Thymus (tissue), 11 donors: ENCODE measurements around the gene CDK14. TPM values are rescaled to one million over a fixed set of nuclear protein-coding genes. Genes with fewer than 3 reads are reported as not detected.

Experiments
- DNase-seq, 9 donors: peaks; one replicate each; pipeline ENCODE4 v3.0.0-alpha.2; 2013; ENCODE audit warnings: low spot score in 9 of 9, low read depth in 6 of 9, missing footprints in 1 of 9
- H3K27ac ChIP-seq, 2 donors: one replicate each; pipeline ENCODE4 v1.5.1; 2013; ENCODE audit warnings: control low read depth in 1 of 2, low read depth in 1 of 2, low read length in 1 of 2, mild to moderate bottlenecking in 1 of 2, moderate library complexity in 1 of 2
- H3K27me3 ChIP-seq, 2 donors: one replicate each; pipeline ENCODE4 v1.5.1; 2013; ENCODE audit warnings: low read length in 1 of 2; ENCODE audit not compliant: control insufficient read depth in 2 of 2, insufficient read depth in 1 of 2
- H3K36me3 ChIP-seq, 2 donors: one replicate each; pipeline ENCODE4 v1.5.1; 2013; ENCODE audit warnings: low read length in 1 of 2, mild to moderate bottlenecking in 1 of 2, moderate library complexity in 1 of 2; ENCODE audit not compliant: control insufficient read depth in 2 of 2, insufficient read depth in 2 of 2
- H3K4me1 ChIP-seq, 2 donors: one replicate each; pipeline ENCODE4 v1.5.1; 2013; ENCODE audit warnings: low read length in 2 of 2; ENCODE audit not compliant: control insufficient read depth in 2 of 2, insufficient read depth in 2 of 2
- H3K4me3 ChIP-seq, 2 donors: one replicate each; pipeline ENCODE4 v1.5.1; 2013; ENCODE audit warnings: low read length in 2 of 2, control low read depth in 1 of 2, mild to moderate bottlenecking in 1 of 2
- H3K9me3 ChIP-seq, 2 donors: one replicate each; pipeline ENCODE4 v1.5.1; 2013; ENCODE audit warnings: low read length in 1 of 2, mild to moderate bottlenecking in 1 of 2; ENCODE audit not compliant: control insufficient read depth in 2 of 2, insufficient read depth in 1 of 2
- WGBS: extraction: QIAGEN DNeasy Blood & Tissue Kit; methylation state at CpG from one replicate; pipeline ENCODE4 v1.1.7; 2013; 5-methylcytosine and 5-hydroxymethylcytosine counted together
- polyA plus RNA-seq: library from polyadenylated mRNA; stranded (reverse); fragments of 200-250 nt; gene quantifications from one replicate; pipeline ENCODE4 v1.2.3, GENCODE V29; 2013
- total RNA-seq: library from RNA; stranded (reverse); fragments of 120-200 nt; gene quantifications from one replicate; pipeline ENCODE4 v1.2.4, GENCODE V29; 2013
- donor health status: healthy.

The CDK14 gene
- total and polyA plus RNA-seq, 2 donors: 7.6 to 9.0 TPM

DNA sequence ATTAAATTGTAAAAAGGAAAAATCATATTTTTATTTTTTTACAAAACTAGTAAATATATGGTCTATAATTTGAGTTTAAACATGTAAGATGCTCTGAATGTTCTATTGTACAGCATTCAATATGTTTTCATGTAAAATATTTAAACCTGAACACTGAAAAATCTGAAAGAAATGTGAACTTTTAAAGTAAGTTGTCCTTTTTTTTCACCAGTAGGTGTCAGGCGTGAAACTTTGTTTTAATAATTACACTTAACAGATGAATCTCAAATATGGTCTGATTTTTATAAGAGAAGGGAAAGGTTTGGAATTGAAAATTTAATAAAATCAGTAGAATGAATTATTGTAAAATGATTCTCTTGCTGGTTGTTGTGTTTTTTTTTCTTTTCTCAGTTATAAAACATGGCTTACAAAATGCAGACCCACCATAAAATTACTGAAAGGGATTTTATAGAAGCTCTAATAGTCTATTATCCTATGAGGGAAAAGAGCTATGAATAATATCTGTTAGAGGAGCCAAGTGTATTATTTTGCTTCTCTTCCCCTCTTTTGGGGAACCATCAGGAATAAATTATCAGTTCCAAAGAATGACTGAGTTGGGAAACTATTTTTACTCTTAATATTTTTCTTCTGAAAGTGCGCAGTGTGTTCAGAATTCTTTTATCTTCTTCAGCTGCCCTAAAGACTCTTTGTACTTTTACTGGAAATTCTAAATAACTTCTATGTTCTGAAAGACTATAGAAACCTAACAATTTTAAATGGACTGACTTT, 450.4 kb downstream of the CDK14 start:
- H3K36me3 ChIP-seq: no peaks in the 10 kb centered on the region
- no peaks in the 10 kb centered on the region for H3K9me3 ChIP-seq
- no peaks in the 10 kb centered on the region for H3K4me1 ChIP-seq
- 93% methylated on average over 2 of the region's 2 CpGs for WGBS
- DNase-seq: no peak
- no peak overlapping the region for H3K4me3 ChIP-seq
- H3K27ac ChIP-seq: no peak overlapping the region
- no peaks in the 10 kb centered on the region for H3K27me3 ChIP-seq

DNA sequence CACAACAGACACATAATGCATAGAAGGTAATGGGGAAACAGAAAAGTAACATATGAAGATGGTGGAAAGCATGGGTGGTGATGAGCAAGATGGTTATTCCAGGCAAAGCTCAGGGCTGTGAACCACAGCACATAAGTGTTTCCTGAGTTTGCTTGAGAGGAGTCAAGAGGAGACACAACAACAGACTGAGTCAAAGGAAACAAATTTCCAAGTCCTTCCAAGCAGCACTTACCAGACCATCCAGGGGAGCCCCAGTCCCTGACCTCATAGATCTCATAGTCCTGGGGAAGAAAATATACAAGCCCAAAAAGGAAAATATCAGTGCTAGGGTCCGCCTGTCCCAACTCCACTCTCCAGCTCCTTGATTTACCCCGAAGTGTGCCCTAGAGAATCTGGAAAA, 451.5 kb downstream of the CDK14 start:
- H3K36me3 ChIP-seq: no peaks in the 10 kb centered on the region
- no peak for DNase-seq
- H3K27me3 ChIP-seq: no peaks in the 10 kb centered on the region
- 95% methylated on average over 2 of the region's 2 CpGs for WGBS
- no peak overlapping the region for H3K4me3 ChIP-seq
- no peaks in the 10 kb centered on the region for H3K4me1 ChIP-seq
- no peak overlapping the region for H3K27ac ChIP-seq
- H3K9me3 ChIP-seq: no peaks in the 10 kb centered on the region

DNA sequence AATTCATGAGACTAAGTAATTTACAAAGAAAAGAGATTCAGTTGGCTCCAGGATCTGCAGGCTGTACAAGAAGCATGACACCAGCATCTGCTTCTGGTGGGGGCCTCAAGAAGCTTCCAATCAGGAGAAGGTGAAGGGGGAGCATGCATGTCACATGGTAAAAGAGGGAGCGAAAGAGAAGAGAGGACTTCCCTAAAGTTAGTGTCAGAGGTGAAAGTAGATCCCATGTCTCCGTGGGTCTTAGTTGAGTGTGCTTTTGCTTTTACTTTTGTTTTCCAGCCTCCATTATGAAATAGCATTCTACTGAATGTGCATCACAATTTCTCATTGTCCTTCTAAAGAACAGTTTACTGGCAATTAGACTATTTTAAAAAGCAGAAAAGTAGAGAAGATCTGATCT, 454.6 kb downstream of the CDK14 start:
- no peaks in the 10 kb centered on the region for H3K4me1 ChIP-seq

DNA sequence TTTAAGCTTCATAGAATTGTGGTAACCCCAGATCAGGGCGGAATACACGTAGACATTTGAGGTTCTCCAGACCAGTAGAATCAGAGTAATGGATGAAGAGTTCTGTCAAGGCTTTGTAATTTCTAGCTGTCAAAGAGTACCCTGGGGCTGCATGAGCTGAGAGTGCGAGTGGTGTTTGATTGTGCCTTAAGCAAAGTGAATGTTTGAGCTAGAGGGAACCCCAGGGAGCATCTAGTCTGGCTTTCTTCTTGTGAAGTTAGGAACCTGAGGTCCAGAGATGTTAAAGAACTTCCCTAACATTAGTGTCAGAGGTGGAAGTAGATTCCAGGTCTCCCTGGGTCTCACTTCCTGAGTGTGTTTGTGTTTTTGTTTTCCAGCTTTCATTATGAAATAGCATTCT, 455.8 kb downstream of the CDK14 start:
- H3K4me1 ChIP-seq: no peaks in the 10 kb centered on the region
- DNase-seq: no peak
- 99% methylated on average over 3 of the region's 3 CpGs for WGBS
- H3K9me3 ChIP-seq: no peaks in the 10 kb centered on the region
- no peak overlapping the region for H3K4me3 ChIP-seq
- no peak overlapping the region for H3K27ac ChIP-seq
- no peaks in the 10 kb centered on the region for H3K36me3 ChIP-seq
- H3K27me3 ChIP-seq: no peaks in the 10 kb centered on the region

More for the DNA sequence above, 454.6 kb downstream of the CDK14 start:
- Histone ChIP-seq H3K36me3 (no peaks in the 10 kb centered on the region), H3K27ac (no peak overlapping the region), H3K27me3 (no peaks in the 10 kb centered on the region), H3K9me3 (no peaks in the 10 kb centered on the region), H3K4me3 (no peak overlapping the region)
- no peak for DNase-seq
- 70% methylated on average over 2 of the region's 2 CpGs for WGBS

DNA sequence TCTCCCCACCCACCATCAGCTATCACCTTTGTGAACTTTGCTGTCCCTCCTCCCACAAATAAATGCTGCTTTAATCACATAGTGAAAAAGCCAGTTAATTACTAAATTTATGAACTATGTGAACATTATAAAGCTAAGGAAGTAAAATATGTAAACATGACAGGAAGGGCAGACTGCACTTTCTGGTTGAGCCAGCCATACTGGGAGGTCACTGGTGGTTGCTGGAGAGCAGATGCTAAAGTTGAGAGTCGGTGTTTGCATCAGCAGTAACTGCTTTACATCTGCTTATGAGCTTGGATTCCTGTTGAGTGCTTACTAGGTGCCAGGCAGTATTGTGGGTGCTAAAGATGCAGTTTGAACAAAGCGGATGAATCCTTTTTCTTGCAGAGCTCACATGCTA, 458.3 kb downstream of the CDK14 start:
- Histone ChIP-seq H3K27me3 (no peaks in the 10 kb centered on the region), H3K4me3 (no peak overlapping the region), H3K36me3 (no peaks in the 10 kb centered on the region), H3K27ac (no peak overlapping the region), H3K9me3 (no peaks in the 10 kb centered on the region), H3K4me1 (no peaks in the 10 kb centered on the region)
- no peak for DNase-seq
- 92% methylated on average over 2 of the region's 2 CpGs for WGBS

DNA sequence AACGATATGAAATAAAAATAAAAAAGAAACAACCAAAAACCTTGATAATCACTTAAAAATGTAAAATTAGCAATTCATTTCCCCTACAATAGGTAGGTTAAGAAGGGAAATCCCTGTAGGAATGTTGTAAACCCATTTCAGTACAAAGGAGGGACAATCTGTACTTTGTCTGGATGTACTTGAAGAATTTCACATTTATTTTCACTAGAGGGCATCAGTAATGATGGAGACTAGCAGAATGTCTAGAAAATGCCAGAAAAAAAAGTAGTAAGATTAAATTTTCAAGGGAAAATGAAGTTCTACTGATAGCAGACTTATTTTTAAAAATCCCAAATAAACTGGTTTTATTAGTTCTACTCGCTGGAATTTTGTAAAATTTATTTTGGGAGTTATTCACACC, 459.1 kb downstream of the CDK14 start:
- DNase-seq: no peak

DNA sequence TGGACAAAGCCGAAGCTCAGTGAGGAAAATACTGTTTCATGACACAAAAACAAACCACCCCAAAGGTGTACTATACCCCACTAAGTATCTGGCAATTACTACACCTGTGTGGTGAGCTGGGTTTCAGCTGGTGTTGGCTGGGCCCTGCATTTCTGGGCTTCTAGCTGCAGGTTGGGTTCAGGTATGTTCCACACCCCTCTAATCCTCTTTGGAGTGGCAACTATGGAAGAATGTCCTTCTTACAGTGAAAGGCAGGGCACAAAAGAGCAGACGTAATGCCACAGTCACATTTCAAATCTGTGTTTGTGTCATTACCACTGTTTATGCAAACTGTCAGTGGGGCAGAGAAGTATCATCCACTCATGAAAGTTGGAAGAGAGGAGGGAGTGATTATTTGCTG, 466.6 kb downstream of the CDK14 start:
- 98% methylated on average over 2 of the region's 2 CpGs for WGBS

More for the DNA sequence above, 459.1 kb downstream of the CDK14 start:
- WGBS: 92% methylated on average over 2 of the region's 2 CpGs
- H3K4me1 ChIP-seq: no peaks in the 10 kb centered on the region
- H3K9me3 ChIP-seq: no peaks in the 10 kb centered on the region
- H3K4me3 ChIP-seq: no peak overlapping the region
- no peaks in the 10 kb centered on the region for H3K36me3 ChIP-seq
- H3K27me3 ChIP-seq: no peaks in the 10 kb centered on the region
- H3K27ac ChIP-seq: no peak overlapping the region

DNA sequence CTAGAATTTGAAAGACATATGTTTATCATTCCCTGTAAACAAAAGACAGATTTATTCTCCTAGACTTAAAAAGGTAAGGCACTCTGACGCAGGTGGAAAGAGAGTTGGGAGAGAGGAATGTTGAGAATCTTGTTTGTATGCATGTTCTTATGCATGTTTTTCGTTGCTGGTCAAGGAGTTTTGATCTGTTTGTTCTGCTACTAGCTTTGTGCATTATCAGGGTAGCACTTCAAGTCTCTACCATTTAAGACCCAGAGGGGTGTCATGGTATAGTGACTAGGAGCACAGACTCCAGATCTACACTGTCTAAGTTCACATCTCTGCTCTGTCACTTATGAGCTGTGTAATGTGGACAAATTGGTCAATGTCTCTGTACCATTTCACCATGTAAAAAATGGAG, 467.9 kb downstream of the CDK14 start:
- Histone ChIP-seq H3K36me3 (no peaks in the 10 kb centered on the region), H3K27ac (no peak overlapping the region), H3K27me3 (no peaks in the 10 kb centered on the region), H3K9me3 (no peaks in the 10 kb centered on the region), H3K4me3 (no peak overlapping the region), H3K4me1 (no peaks in the 10 kb centered on the region)
- 88% methylated on average over 2 of the region's 2 CpGs for WGBS
- no peak for DNase-seq

More for the DNA sequence above, 466.6 kb downstream of the CDK14 start:
- H3K9me3 ChIP-seq: no peaks in the 10 kb centered on the region
- no peaks in the 10 kb centered on the region for H3K4me1 ChIP-seq
- no peak for DNase-seq
- H3K4me3 ChIP-seq: no peak overlapping the region
- no peaks in the 10 kb centered on the region for H3K36me3 ChIP-seq
- H3K27me3 ChIP-seq: no peaks in the 10 kb centered on the region
- H3K27ac ChIP-seq: no peak overlapping the region

DNA sequence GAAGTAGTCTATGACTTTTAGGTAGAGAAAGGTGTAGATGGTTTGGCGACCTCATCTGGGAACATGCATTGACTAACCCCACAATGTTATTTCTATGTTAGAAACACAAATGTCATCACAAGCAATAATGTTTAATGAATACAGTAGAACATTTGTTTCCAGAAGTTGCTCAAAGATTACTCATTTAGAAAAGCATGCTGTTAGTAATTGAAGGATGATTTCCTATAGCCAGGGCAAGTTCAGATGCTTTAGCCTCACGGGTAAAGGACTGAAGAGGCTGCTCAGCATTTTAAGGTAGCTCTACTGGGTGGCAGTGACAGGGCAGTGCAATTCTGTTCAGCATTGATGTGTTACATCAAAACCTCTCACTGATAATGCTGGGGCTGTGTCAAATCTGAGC, 468.8 kb downstream of the CDK14 start:
- no peak for DNase-seq
- Histone ChIP-seq H3K9me3 (no peaks in the 10 kb centered on the region), H3K36me3 (no peaks in the 10 kb centered on the region), H3K27ac (no peak overlapping the region), H3K27me3 (no peaks in the 10 kb centered on the region), H3K4me1 (no peaks in the 10 kb centered on the region), H3K4me3 (no peak overlapping the region)
- 94% methylated on average over 2 of the region's 2 CpGs for WGBS
